ENCODE results near the gene CELF2.

The CELF2 gene

DNA sequence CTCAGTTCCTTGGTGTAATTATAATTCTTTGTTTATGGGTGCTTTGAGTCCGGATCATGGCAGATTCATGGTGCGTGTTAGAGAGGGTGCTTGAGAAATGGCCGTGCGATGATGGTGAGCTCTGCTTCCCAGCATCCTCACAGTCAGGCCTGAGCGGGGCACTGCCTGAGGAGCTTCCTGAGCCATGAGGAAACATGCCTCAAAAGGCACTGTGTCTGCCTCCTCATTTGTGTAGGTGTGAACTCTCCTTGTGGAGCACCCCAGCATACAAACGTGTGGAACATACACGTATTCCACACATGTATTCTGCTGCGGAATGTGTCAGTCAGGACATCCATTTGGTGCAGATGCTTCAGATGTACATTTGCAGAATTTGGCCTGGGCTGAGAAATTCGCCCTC is 205.4 kb downstream of the CELF2 start:
- Histone ChIP-seq H3K9ac (ENCODE audit: low read length) (no peak overlapping the region), H3K79me2 (ENCODE audit: control insufficient read depth, insufficient read depth, low read length) (no peaks in the 10 kb centered on the region), H3K4me1 (ENCODE audit: control insufficient read depth, low read depth, low read length) (no peaks in the 10 kb centered on the region), H3K4ac (ENCODE audit: low read depth, low read length) (no peak overlapping the region), H4K5ac (ENCODE audit: low read length) (no peak overlapping the region), H4K8ac (ENCODE audit: low read depth, low read length) (no peak overlapping the region), H3K18ac (ENCODE audit: low read length) (no peak overlapping the region), H3K27me3 (ENCODE audit: insufficient read depth, low read length, poor library complexity) (no peaks in the 10 kb centered on the region), H3K4me2 (ENCODE audit: low read length) (no peak overlapping the region), H3K56ac (ENCODE audit: low read length) (no peak overlapping the region), H3K79me1 (ENCODE audit: low read length) (no peaks in the 10 kb centered on the region), H3K4me3 (ENCODE audit: low read length) (no peak overlapping the region), H2BK5ac (ENCODE audit: low read length) (no peak overlapping the region), H3K36me3 (ENCODE audit: control insufficient read depth, insufficient read depth, low read length) (no peaks in the 10 kb centered on the region), H2AK5ac (ENCODE audit: low read length) (no peak overlapping the region), H3K27ac (ENCODE audit: low read depth, low read length) (no peak overlapping the region), H2BK15ac (replicated peaks; ENCODE audit: low read depth) (no peak overlapping the region), H2BK120ac (ENCODE audit: low read depth, low read length) (no peak overlapping the region), H3K23ac (ENCODE audit: low read length) (peak overlapping the region; percentile 10)
- WGBS (ENCODE audit: extremely low coverage, insufficient coverage, low lambda C conversion rate) = no CpG with 5 or more reads among the region's 9 CpGs
- no peak for DNase-seq

DNA sequence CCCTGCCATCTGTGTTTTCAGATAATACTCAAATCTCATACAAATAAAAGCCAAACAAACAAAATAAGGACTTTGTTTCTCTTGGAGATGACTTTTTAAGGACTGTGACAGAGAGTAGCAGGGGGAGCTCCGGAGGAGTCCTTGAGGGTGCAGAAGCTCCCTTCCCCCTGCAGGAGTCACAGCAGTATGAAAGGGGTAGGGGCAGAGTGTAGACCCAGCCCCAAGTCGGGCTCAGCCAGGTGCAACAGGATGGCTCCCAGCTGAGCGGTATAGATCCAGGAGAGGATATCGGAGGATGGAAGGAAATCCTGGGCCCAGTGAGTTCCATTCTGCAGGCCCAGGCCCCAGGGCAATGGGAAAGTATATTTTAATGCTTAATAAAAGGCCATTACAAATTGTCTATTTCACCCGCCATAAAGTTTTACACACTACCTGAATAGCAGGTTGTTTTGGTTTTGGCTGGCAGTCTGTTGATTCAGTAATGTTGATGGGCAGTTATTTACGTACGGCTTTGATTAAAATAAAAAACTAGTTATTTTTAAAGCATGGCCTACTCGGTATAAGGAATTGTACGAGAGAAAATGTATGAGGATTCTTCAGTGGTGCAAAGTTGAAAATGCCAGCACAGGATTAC is 206.0 kb downstream of the CELF2 start:
- Histone ChIP-seq H2BK15ac (replicated peaks; ENCODE audit: low read depth) (no peak overlapping the region), H2AK5ac (ENCODE audit: low read length) (no peak overlapping the region), H3K27me3 (ENCODE audit: insufficient read depth, low read length, poor library complexity) (no peaks in the 10 kb centered on the region), H3K4me1 (ENCODE audit: control insufficient read depth, low read depth, low read length) (no peaks in the 10 kb centered on the region), H3K4me2 (ENCODE audit: low read length) (no peak overlapping the region), H2BK120ac (ENCODE audit: low read depth, low read length) (no peak overlapping the region), H3K4me3 (ENCODE audit: low read length) (no peak overlapping the region), H3K36me3 (ENCODE audit: control insufficient read depth, insufficient read depth, low read length) (no peaks in the 10 kb centered on the region), H3K18ac (ENCODE audit: low read length) (no peak overlapping the region), H3K23ac (ENCODE audit: low read length) (no peak overlapping the region), H4K5ac (ENCODE audit: low read length) (no peak overlapping the region), H3K56ac (ENCODE audit: low read length) (no peak overlapping the region), H3K79me1 (ENCODE audit: low read length) (no peaks in the 10 kb centered on the region), H3K27ac (ENCODE audit: low read depth, low read length) (no peak overlapping the region), H2BK5ac (ENCODE audit: low read length) (no peak overlapping the region), H3K4ac (ENCODE audit: low read depth, low read length) (no peak overlapping the region), H3K9ac (ENCODE audit: low read length) (no peak overlapping the region), H4K8ac (ENCODE audit: low read depth, low read length) (no peak overlapping the region), H3K79me2 (ENCODE audit: control insufficient read depth, insufficient read depth, low read length) (no peaks in the 10 kb centered on the region)
- no peak for DNase-seq
- WGBS (ENCODE audit: extremely low coverage, insufficient coverage, low lambda C conversion rate) = 100% methylated on average over 2 of the region's 9 CpGs

DNA sequence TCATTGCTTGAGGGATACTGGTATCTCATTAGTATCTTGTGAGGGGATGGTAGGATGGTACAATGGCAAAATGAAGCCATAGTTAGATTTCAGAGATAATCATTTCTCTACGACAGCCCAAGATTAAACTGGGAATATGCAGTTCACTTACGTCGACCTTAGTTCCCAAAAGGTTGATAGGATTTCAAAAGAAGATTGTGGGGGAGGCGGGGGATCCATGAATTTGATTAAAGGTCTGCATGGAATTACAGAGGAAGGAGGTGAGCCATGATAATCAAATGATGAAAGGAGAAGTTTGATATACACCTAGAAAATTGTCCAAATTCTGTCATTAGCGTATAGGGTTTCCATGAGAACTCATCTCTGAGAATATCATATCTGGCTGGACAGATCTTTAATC is 206.6 kb downstream of the CELF2 start:
- H3K4me3 ChIP-seq (ENCODE audit: low read length) = no peak overlapping the region
- H3K79me1 ChIP-seq (ENCODE audit: low read length) = no peaks in the 10 kb centered on the region
- H3K4me2 ChIP-seq (ENCODE audit: low read length) = no peak overlapping the region
- H3K18ac ChIP-seq (ENCODE audit: low read length) = no peak overlapping the region
- H3K27me3 ChIP-seq (ENCODE audit: insufficient read depth, low read length, poor library complexity) = no peaks in the 10 kb centered on the region
- H2BK15ac ChIP-seq (replicated peaks; ENCODE audit: low read depth) = no peak overlapping the region
- no peak overlapping the region for H3K56ac ChIP-seq (ENCODE audit: low read length)
- no CpG with 5 or more reads among the region's 5 CpGs for WGBS (ENCODE audit: extremely low coverage, insufficient coverage, low lambda C conversion rate)
- DNase-seq = no peak
- H4K8ac ChIP-seq (ENCODE audit: low read depth, low read length) = no peak overlapping the region
- H2BK120ac ChIP-seq (ENCODE audit: low read depth, low read length) = no peak overlapping the region
- no peaks in the 10 kb centered on the region for H3K36me3 ChIP-seq (ENCODE audit: control insufficient read depth, insufficient read depth, low read length)
- H2AK5ac ChIP-seq (ENCODE audit: low read length) = no peak overlapping the region
- H3K9ac ChIP-seq (ENCODE audit: low read length) = no peak overlapping the region
- no peak overlapping the region for H4K5ac ChIP-seq (ENCODE audit: low read length)
- H3K4me1 ChIP-seq (ENCODE audit: control insufficient read depth, low read depth, low read length) = no peaks in the 10 kb centered on the region
- H3K4ac ChIP-seq (ENCODE audit: low read depth, low read length) = no peak overlapping the region
- no peak overlapping the region for H3K23ac ChIP-seq (ENCODE audit: low read length)
- no peaks in the 10 kb centered on the region for H3K79me2 ChIP-seq (ENCODE audit: control insufficient read depth, insufficient read depth, low read length)
- H3K27ac ChIP-seq (ENCODE audit: low read depth, low read length) = no peak overlapping the region
- H2BK5ac ChIP-seq (ENCODE audit: low read length) = no peak overlapping the region

DNA sequence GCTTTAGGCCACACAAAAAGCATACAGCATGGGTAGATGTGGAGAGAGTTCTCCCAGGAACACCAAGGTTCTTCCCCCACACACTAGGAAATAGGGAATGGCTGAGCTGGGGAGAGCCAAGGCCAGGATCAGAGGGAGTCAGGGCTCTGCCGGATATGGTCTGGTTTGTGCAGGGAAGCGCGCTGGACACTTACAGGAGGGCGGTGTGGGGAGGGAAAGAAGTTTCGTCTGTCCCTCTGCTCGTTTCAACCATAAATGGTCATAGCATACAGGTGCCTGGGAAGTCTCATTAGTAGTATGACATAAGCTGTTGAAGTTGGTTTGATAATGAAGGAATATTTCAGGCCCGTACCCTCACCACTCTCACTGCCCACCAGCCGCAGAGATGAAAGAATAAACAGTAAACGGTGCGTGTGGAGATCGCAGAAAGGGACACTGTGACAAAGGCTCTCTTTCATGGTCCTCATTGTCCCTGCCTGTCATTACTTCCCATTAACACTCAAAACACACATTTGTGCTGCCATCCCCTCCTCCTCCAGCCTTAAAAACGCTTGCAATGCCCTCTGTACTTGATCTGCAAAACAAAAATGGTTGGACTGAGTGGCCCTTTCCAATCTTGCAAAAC is 207.2 kb downstream of the CELF2 start:
- Histone ChIP-seq H3K4me2 (ENCODE audit: low read length) (no peak overlapping the region), H3K4ac (ENCODE audit: low read depth, low read length) (no peak overlapping the region), H4K5ac (ENCODE audit: low read length) (no peak overlapping the region), H3K9ac (ENCODE audit: low read length) (no peak overlapping the region), H3K27me3 (ENCODE audit: insufficient read depth, low read length, poor library complexity) (no peaks in the 10 kb centered on the region), H3K18ac (ENCODE audit: low read length) (no peak overlapping the region), H3K4me1 (ENCODE audit: control insufficient read depth, low read depth, low read length) (no peaks in the 10 kb centered on the region), H3K27ac (ENCODE audit: low read depth, low read length) (no peak overlapping the region), H3K56ac (ENCODE audit: low read length) (no peak overlapping the region), H3K79me2 (ENCODE audit: control insufficient read depth, insufficient read depth, low read length) (no peaks in the 10 kb centered on the region), H3K4me3 (ENCODE audit: low read length) (no peak overlapping the region), H2BK15ac (replicated peaks; ENCODE audit: low read depth) (no peak overlapping the region), H3K79me1 (ENCODE audit: low read length) (no peaks in the 10 kb centered on the region), H2BK120ac (ENCODE audit: low read depth, low read length) (no peak overlapping the region), H3K23ac (ENCODE audit: low read length) (no peak overlapping the region), H4K8ac (ENCODE audit: low read depth, low read length) (no peak overlapping the region), H3K36me3 (ENCODE audit: control insufficient read depth, insufficient read depth, low read length) (no peaks in the 10 kb centered on the region), H2BK5ac (ENCODE audit: low read length) (no peak overlapping the region), H2AK5ac (ENCODE audit: low read length) (no peak overlapping the region)
- WGBS (ENCODE audit: extremely low coverage, insufficient coverage, low lambda C conversion rate) = no CpG with 5 or more reads among the region's 12 CpGs
- DNase-seq = no peak

DNA sequence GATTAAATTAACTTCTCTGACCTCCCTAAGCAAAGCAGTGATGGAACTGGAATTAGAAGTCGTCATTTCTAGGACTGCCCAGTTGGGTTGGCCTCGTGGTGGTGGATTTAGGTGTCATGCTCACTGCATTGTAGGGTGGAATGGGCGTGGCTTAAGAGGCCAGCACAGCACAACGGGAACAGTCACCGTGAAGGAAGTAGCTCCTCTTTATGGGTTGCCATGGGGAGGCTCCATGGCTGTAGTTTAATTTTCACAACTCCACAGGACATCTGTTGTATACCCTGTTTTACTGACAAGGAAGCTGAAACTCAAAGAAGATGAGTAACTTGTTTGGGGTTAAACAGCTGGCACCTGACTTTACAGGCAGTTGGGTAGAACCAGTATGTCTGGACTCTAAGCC is 208.3 kb downstream of the CELF2 start:
- H3K4me2 ChIP-seq (ENCODE audit: low read length) = no peak overlapping the region
- no peaks in the 10 kb centered on the region for H3K36me3 ChIP-seq (ENCODE audit: control insufficient read depth, insufficient read depth, low read length)
- no CpG with 5 or more reads among the region's 5 CpGs for WGBS (ENCODE audit: extremely low coverage, insufficient coverage, low lambda C conversion rate)
- no peak overlapping the region for H4K8ac ChIP-seq (ENCODE audit: low read depth, low read length)
- H3K56ac ChIP-seq (ENCODE audit: low read length) = no peak overlapping the region
- H3K79me1 ChIP-seq (ENCODE audit: low read length) = no peaks in the 10 kb centered on the region
- H3K79me2 ChIP-seq (ENCODE audit: control insufficient read depth, insufficient read depth, low read length) = no peaks in the 10 kb centered on the region
- no peak overlapping the region for H3K4ac ChIP-seq (ENCODE audit: low read depth, low read length)
- DNase-seq = no peak
- H3K27ac ChIP-seq (ENCODE audit: low read depth, low read length) = no peak overlapping the region
- no peak overlapping the region for H2BK120ac ChIP-seq (ENCODE audit: low read depth, low read length)
- H3K4me1 ChIP-seq (ENCODE audit: control insufficient read depth, low read depth, low read length) = no peaks in the 10 kb centered on the region
- H2BK15ac ChIP-seq (replicated peaks; ENCODE audit: low read depth) = no peak overlapping the region
- H3K18ac ChIP-seq (ENCODE audit: low read length) = no peak overlapping the region
- no peak overlapping the region for H3K23ac ChIP-seq (ENCODE audit: low read length)
- H4K5ac ChIP-seq (ENCODE audit: low read length) = no peak overlapping the region
- no peak overlapping the region for H3K9ac ChIP-seq (ENCODE audit: low read length)
- no peak overlapping the region for H2AK5ac ChIP-seq (ENCODE audit: low read length)
- no peak overlapping the region for H2BK5ac ChIP-seq (ENCODE audit: low read length)
- no peaks in the 10 kb centered on the region for H3K27me3 ChIP-seq (ENCODE audit: insufficient read depth, low read length, poor library complexity)
- no peak overlapping the region for H3K4me3 ChIP-seq (ENCODE audit: low read length)

DNA sequence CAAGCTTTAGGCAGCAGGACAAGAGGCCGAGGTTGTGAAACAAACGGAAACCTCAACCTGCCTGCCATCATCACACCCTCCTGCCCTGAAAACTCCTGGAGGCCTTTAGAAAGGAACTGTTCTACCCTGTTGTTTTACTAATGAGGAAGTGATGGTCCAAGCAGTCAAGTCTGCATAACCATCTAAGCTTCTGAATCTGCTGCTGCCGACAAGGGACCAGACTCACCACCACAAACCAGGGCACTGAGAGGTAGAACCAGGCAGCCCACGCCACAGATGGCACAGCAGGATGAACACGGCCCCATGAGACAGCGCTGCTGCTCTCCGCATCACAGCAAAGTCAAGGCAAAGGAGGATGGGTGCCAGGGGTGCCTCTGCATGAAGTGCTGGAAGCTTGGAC is 209.4 kb downstream of the CELF2 start:
- H2BK5ac ChIP-seq (ENCODE audit: low read length) = no peak overlapping the region
- H3K23ac ChIP-seq (ENCODE audit: low read length) = no peak overlapping the region
- no peak overlapping the region for H3K27ac ChIP-seq (ENCODE audit: low read depth, low read length)
- no peaks in the 10 kb centered on the region for H3K4me1 ChIP-seq (ENCODE audit: control insufficient read depth, low read depth, low read length)
- H2AK5ac ChIP-seq (ENCODE audit: low read length) = no peak overlapping the region
- H3K9ac ChIP-seq (ENCODE audit: low read length) = no peak overlapping the region
- no peaks in the 10 kb centered on the region for H3K27me3 ChIP-seq (ENCODE audit: insufficient read depth, low read length, poor library complexity)
- no peaks in the 10 kb centered on the region for H3K79me2 ChIP-seq (ENCODE audit: control insufficient read depth, insufficient read depth, low read length)
- H3K4me3 ChIP-seq (ENCODE audit: low read length) = no peak overlapping the region
- H3K4me2 ChIP-seq (ENCODE audit: low read length) = no peak overlapping the region
- no peak for DNase-seq
- no peak overlapping the region for H2BK120ac ChIP-seq (ENCODE audit: low read depth, low read length)
- no peak overlapping the region for H3K4ac ChIP-seq (ENCODE audit: low read depth, low read length)
- no peak overlapping the region for H4K5ac ChIP-seq (ENCODE audit: low read length)
- WGBS (ENCODE audit: extremely low coverage, insufficient coverage, low lambda C conversion rate) = no CpG with 5 or more reads among the region's 7 CpGs
- H3K18ac ChIP-seq (ENCODE audit: low read length) = no peak overlapping the region
- H3K56ac ChIP-seq (ENCODE audit: low read length) = no peak overlapping the region
- no peaks in the 10 kb centered on the region for H3K36me3 ChIP-seq (ENCODE audit: control insufficient read depth, insufficient read depth, low read length)
- no peak overlapping the region for H4K8ac ChIP-seq (ENCODE audit: low read depth, low read length)
- no peaks in the 10 kb centered on the region for H3K79me1 ChIP-seq (ENCODE audit: low read length)
- no peak overlapping the region for H2BK15ac ChIP-seq (replicated peaks; ENCODE audit: low read depth)
